CD14-positive monocyte (primary cell): ENCODE measurements around the gene DMXL1. TPM values are rescaled to one million over a fixed set of nuclear protein-coding genes. Genes with fewer than 3 reads are reported as not detected.

Experiments
- DNase-seq, 3 donors: peaks; one replicate each; pipeline ENCODE4 v3.0.0-alpha.2; 2011 to 2022
- H2AFZ ChIP-seq: 2 replicates; pipeline ENCODE4 v1.6.0; 2012; ENCODE audit warnings: mild to moderate bottlenecking, low read depth, low read length, inconsistent platforms; ENCODE audit not compliant: insufficient read depth, poor library complexity, severe bottlenecking
- H3K27ac ChIP-seq, 2 donors: 1 replicate in 1 of 2; 2 replicates in 1 of 2; pipeline ENCODE4 v1.5.1; 2012 to 2013; ENCODE audit warnings: low read length in 2 of 2, control low read depth in 1 of 2, inconsistent platforms in 1 of 2, low read depth in 1 of 2, mild to moderate bottlenecking in 1 of 2
- H3K27me3 ChIP-seq, 2 donors: one replicate each; pipeline versions ENCODE4 v1.6.0 to v1.6.1; 2011 to 2013; ENCODE audit warnings: low read length in 2 of 2; ENCODE audit not compliant: control insufficient read depth in 2 of 2, insufficient read depth in 2 of 2
- H3K36me3 ChIP-seq, 2 donors: replicated peaks in 1 of 2; 1 replicate in 1 of 2; 2 replicates in 1 of 2; pipeline versions ENCODE4 v1.5.1 to v1.6.1; 2012 to 2013; ENCODE audit warnings: low read length in 2 of 2, control low read depth in 1 of 2, inconsistent platforms in 1 of 2, mild to moderate bottlenecking in 1 of 2; ENCODE audit not compliant: insufficient read depth in 2 of 2, control insufficient read depth in 1 of 2
- H3K4me1 ChIP-seq, 2 donors: 1 replicate in 1 of 2; 2 replicates in 1 of 2; pipeline versions ENCODE4 v1.5.1 to v1.6.1; 2012 to 2013; ENCODE audit warnings: low read length in 2 of 2, control low read depth in 1 of 2, inconsistent platforms in 1 of 2, mild to moderate bottlenecking in 1 of 2, moderate library complexity in 1 of 2; ENCODE audit not compliant: insufficient read depth in 2 of 2, control insufficient read depth in 1 of 2
- H3K4me2 ChIP-seq: replicated peaks from 2 replicates; pipeline ENCODE3; 2012; ENCODE audit warnings: low read length, moderate library complexity, mild to moderate bottlenecking; ENCODE audit not compliant: poor library complexity, severe bottlenecking; ENCODE audit errors: extremely low read depth
- H3K4me3 ChIP-seq, 3 experiments: fragments of 200-600 bp in 1 of 3; sonication (generic) in 1 of 3; replicated peaks in 1 of 3; 1 replicate in 2 of 3; 2 replicates in 1 of 3; pipeline ENCODE4 v1.5.1; 2011 to 2013; ENCODE audit warnings: low read length in 3 of 3, mild to moderate bottlenecking in 3 of 3, control low read depth in 2 of 3, low read depth in 2 of 3, inconsistent platforms in 1 of 3, moderate library complexity in 1 of 3
- H3K79me2 ChIP-seq: 2 replicates; pipeline ENCODE4 v1.6.0; 2012; ENCODE audit warnings: mild to moderate bottlenecking, control low read depth, inconsistent platforms, low read length, moderate library complexity; ENCODE audit not compliant: insufficient read depth
- H3K9ac ChIP-seq: 2 replicates; pipeline ENCODE4 v1.6.0; 2017; ENCODE audit warnings: low read length, mild to moderate bottlenecking; ENCODE audit not compliant: insufficient read depth, poor library complexity, severe bottlenecking
- H3K9me3 ChIP-seq, 2 donors: replicated peaks in 1 of 2; 1 replicate in 1 of 2; 2 replicates in 1 of 2; pipeline versions ENCODE4 v1.5.1 to v1.6.1; 2012 to 2013; ENCODE audit warnings: low read length in 2 of 2, control low read depth in 1 of 2; ENCODE audit not compliant: control insufficient read depth in 1 of 2, insufficient read depth in 1 of 2
- H4K20me1 ChIP-seq: 2 replicates; pipeline ENCODE4 v1.6.0; 2012; ENCODE audit warnings: mild to moderate bottlenecking, low read length, control low read depth, moderate library complexity; ENCODE audit not compliant: insufficient read depth
- H3K27ac Mint-ChIP-seq, 7 donors: one replicate each; pipeline ENCODE4 v1.8.0; 2020; ENCODE audit warnings: mild to moderate bottlenecking in 7 of 7, mixed read lengths in 7 of 7, moderate library complexity in 6 of 7, inconsistent platforms in 2 of 7
- H3K27me3 Mint-ChIP-seq, 3 donors: one replicate each; pipeline ENCODE4 v1.8.0; 2021 to 2022; ENCODE audit warnings: low read depth in 3 of 3, mild to moderate bottlenecking in 3 of 3, mixed read lengths in 3 of 3, moderate library complexity in 3 of 3, inconsistent platforms in 1 of 3
- H3K36me3 Mint-ChIP-seq, 2 donors: one replicate each; pipeline ENCODE4 v1.8.0; 2020; ENCODE audit warnings: mixed read lengths in 2 of 2, inconsistent platforms in 1 of 2, mild to moderate bottlenecking in 1 of 2
- H3K4me1 Mint-ChIP-seq: one replicate; pipeline ENCODE4 v1.8.0; 2020; ENCODE audit warnings: mild to moderate bottlenecking, mixed read lengths
- H3K4me3 Mint-ChIP-seq, 2 donors: one replicate each; pipeline ENCODE4 v1.8.0; 2020; ENCODE audit warnings: mild to moderate bottlenecking in 2 of 2, mixed read lengths in 2 of 2, moderate library complexity in 1 of 2
- H3K9me3 Mint-ChIP-seq, 7 donors: one replicate each; pipeline ENCODE4 v1.8.0; 2020 to 2022; ENCODE audit warnings: mixed read lengths in 7 of 7, mild to moderate bottlenecking in 6 of 7, moderate library complexity in 6 of 7, inconsistent platforms in 2 of 7
- intact Hi-C, 2 donors: fragments of 100-400 bp; cut with micrococcal nuclease; formaldehyde crosslinking; loops; one replicate each; pipeline versions ENCODE4 v1.15.0 to v1.15.1; 2023
- polyA plus RNA-seq, 3 donors: library from polyadenylated mRNA; depleted of rRNA in 1 of 3; unstranded in 2 of 3; stranded (reverse) in 1 of 3; fragments of 300-500 nt in 2 of 3; fragments of >200 nt in 1 of 3; fragmentation: Illumina TruSeq in 2 of 3; gene quantifications; 1 replicate in 2 of 3; 2 replicates in 1 of 3; pipeline ENCODE4 v1.2.3, GENCODE V29; 2012 to 2021
- TF ChIP-seq, protein P1 (sequence below): fragments of 200-600 bp; IDR thresholded peaks from one replicate; pipeline ENCODE4 v1.8.0; 2022; ENCODE audit warnings: antibody characterized with exemption, mild to moderate bottlenecking

Gene DMXL1
- polyA plus RNA-seq, 3 donors: 15.5 to 20.5 (median 19.5) TPM

DNA sequence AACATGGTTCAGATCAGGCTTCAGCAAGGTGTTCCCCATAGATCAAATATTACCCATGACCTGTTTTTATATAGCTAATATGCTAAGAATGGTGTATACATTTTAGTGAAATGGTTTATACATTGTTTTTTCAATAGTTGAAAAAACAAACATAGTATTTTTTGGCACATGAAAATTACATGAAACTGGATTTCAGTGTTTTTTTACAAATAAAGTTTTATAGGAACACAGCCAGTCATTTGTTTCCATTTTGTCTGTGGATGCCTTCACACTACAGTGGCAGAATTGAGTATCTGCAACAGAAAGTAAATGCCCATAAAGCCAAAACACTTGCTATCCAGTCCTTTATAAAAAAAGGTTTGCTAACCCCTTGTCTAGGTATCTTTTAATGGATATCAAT is 150.4 kb downstream of the DMXL1 start:
- Histone ChIP-seq H3K36me3 (peaks cover 42 to 82% of the 10 kb centered on the region in 2 donors), H3K9ac (no peak overlapping the region), H3K4me2 (no peak overlapping the region), H3K9me3 (no peaks in the 10 kb centered on the region), H3K79me2 (no peaks in the 10 kb centered on the region), H2AFZ (no peak overlapping the region), H3K27me3 (no peaks in the 10 kb centered on the region), H3K4me3 (no peak overlapping the region), H4K20me1 (no peaks in the 10 kb centered on the region), H3K27ac (no peak overlapping the region), H3K4me1 (no peaks in the 10 kb centered on the region)
- Mint-ChIP-seq H3K4me3 (no peak overlapping the region), H3K9me3 (peaks cover 0 to 1% (median 0%) of the 10 kb centered on the region in 7 donors), H3K4me1 (no peaks in the 10 kb centered on the region), H3K27ac (no peak overlapping the region), H3K36me3 (peaks cover 37 to 64% of the 10 kb centered on the region in 2 donors), H3K27me3 (no peaks in the 10 kb centered on the region)
- DNase-seq: no peak
- TF ChIP-seq, protein P1, sequence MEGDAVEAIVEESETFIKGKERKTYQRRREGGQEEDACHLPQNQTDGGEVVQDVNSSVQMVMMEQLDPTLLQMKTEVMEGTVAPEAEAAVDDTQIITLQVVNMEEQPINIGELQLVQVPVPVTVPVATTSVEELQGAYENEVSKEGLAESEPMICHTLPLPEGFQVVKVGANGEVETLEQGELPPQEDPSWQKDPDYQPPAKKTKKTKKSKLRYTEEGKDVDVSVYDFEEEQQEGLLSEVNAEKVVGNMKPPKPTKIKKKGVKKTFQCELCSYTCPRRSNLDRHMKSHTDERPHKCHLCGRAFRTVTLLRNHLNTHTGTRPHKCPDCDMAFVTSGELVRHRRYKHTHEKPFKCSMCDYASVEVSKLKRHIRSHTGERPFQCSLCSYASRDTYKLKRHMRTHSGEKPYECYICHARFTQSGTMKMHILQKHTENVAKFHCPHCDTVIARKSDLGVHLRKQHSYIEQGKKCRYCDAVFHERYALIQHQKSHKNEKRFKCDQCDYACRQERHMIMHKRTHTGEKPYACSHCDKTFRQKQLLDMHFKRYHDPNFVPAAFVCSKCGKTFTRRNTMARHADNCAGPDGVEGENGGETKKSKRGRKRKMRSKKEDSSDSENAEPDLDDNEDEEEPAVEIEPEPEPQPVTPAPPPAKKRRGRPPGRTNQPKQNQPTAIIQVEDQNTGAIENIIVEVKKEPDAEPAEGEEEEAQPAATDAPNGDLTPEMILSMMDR: no peak
- intact Hi-C loops: no loop called here

DNA sequence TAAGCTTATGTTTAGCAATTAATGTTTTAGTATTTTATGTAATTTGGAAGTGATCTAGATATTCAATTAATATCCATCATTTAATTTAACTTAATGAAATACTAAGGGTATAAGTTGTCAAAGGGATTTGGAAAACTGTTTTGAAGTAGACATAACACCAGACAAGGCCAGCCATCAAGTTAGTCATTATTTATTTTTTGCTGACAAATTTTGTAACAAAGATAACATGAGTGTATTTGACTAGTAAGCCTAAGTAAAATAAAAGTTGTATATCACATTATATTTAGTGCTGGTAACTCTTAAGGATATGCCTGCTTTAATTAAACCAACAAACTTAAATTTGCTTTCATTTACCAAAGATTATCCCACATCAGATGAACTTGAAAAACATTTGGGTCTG is 159.1 kb downstream of the DMXL1 start:
- no peak overlapping the region for H3K4me2 ChIP-seq
- no peak overlapping the region for H3K9ac ChIP-seq
- H3K4me3 ChIP-seq: no peak overlapping the region
- H3K9me3 Mint-ChIP-seq: no peaks in the 10 kb centered on the region
- H3K4me3 Mint-ChIP-seq: no peak overlapping the region
- TF ChIP-seq, protein P1: no peak
- H3K9me3 ChIP-seq: no peaks in the 10 kb centered on the region
- H3K27ac Mint-ChIP-seq: no peak overlapping the region
- H4K20me1 ChIP-seq: no peaks in the 10 kb centered on the region
- intact Hi-C loops: loop anchor here in 1 of 2 donors (10.0 kb wide), 1 partner anchor 135 kb away; no protein-coding TSS in a partner anchor
- H3K4me1 ChIP-seq: no peaks in the 10 kb centered on the region
- peaks cover 6% of the 10 kb centered on the region for H3K4me1 Mint-ChIP-seq
- no peaks in the 10 kb centered on the region for H3K27me3 Mint-ChIP-seq
- DNase-seq: no peak
- H3K27ac ChIP-seq: no peak overlapping the region
- peaks cover 56 to 57% of the 10 kb centered on the region in 2 donors for H3K36me3 Mint-ChIP-seq
- H3K27me3 ChIP-seq: no peaks in the 10 kb centered on the region
- H3K36me3 ChIP-seq: peaks cover 47 to 79% of the 10 kb centered on the region in 2 donors
- no peaks in the 10 kb centered on the region for H3K79me2 ChIP-seq
- H2AFZ ChIP-seq: no peak overlapping the region
